Esophagus (tissue), 2 donors: ENCODE data around the gene DAPP1. TPM values are rescaled to one million over a fixed set of nuclear protein-coding genes. Genes with fewer than 3 reads are reported as not detected.
A peak's percentile ranks its signal among the peaks of the same experiment; 100 is the strongest.

Experiments
- H3K27ac ChIP-seq, 2 donors: one replicate each; pipeline ENCODE4 v1.5.1; 2013; ENCODE audit warnings: low read depth in 2 of 2, mild to moderate bottlenecking in 2 of 2, inconsistent platforms in 1 of 2, low read length in 1 of 2, moderate library complexity in 1 of 2
- H3K27me3 ChIP-seq, 2 donors: one replicate each; pipeline ENCODE4 v1.6.1; 2013; ENCODE audit warnings: low read length in 2 of 2, control low read depth in 1 of 2, mild to moderate bottlenecking in 1 of 2; ENCODE audit not compliant: insufficient read depth in 2 of 2, control insufficient read depth in 1 of 2
- H3K36me3 ChIP-seq, 2 donors: one replicate each; pipeline ENCODE4 v1.6.1; 2013; ENCODE audit warnings: low read length in 1 of 2; ENCODE audit not compliant: control insufficient read depth in 2 of 2, insufficient read depth in 2 of 2
- H3K4me1 ChIP-seq, 2 donors: one replicate each; pipeline ENCODE4 v1.6.1; 2013; ENCODE audit warnings: low read length in 1 of 2; ENCODE audit not compliant: control insufficient read depth in 2 of 2, insufficient read depth in 2 of 2
- H3K4me3 ChIP-seq, 2 donors: one replicate each; pipeline ENCODE4 v1.5.1; 2013; ENCODE audit warnings: low read length in 2 of 2, mild to moderate bottlenecking in 2 of 2, low read depth in 1 of 2, moderate library complexity in 1 of 2
- H3K9me3 ChIP-seq, 2 donors: one replicate each; pipeline ENCODE4 v1.6.1; 2013; ENCODE audit warnings: mild to moderate bottlenecking in 2 of 2, low read depth in 1 of 2, low read length in 1 of 2, moderate library complexity in 1 of 2; ENCODE audit not compliant: control insufficient read depth in 2 of 2, insufficient read depth in 1 of 2
- WGBS, 2 donors: extraction: QIAGEN DNeasy Blood & Tissue Kit; methylation state at CpG; one replicate each; pipeline ENCODE4 v1.1.7; 2013; 5-methylcytosine and 5-hydroxymethylcytosine counted together
- polyA plus RNA-seq, 2 donors: library from polyadenylated mRNA; stranded (reverse); fragments of 200-250 nt; gene quantifications; one replicate each; pipeline ENCODE4 v1.2.3, GENCODE V29; 2013
- donor health status: healthy with polysubstance abuse.
- donor health status: Bipolar disorder and iron deficiency.

Gene DAPP1
- polyA plus RNA-seq, 2 donors = 29.1 to 40.6 TPM

DNA sequence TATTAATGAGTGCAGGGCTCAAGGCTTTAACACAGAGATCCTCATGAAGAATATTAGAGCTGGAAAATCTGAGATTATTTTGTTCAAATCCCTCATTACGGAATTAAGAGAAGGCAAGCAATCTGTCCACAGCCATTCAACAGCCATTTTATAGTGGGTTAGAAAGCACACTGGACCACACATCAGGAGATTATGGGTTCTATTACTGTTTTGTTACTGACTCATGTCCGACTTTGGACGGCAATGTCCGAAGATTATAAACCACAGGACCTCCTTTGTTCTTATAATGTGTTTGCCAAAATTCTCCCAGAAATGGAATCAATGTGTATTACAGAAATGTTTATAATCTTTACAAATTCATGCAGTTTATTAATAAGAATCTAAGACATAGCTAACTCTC is 69.5 kb downstream of the DAPP1 start:
- 79 to 90% methylated on average over 4 of the region's 4 CpGs for WGBS, 2 donors
- no peaks in the 10 kb centered on the region for H3K36me3 ChIP-seq
- H3K27ac ChIP-seq = no peak overlapping the region
- H3K27me3 ChIP-seq = no peaks in the 10 kb centered on the region
- no peak overlapping the region for H3K4me3 ChIP-seq
- no peaks in the 10 kb centered on the region for H3K9me3 ChIP-seq
- no peaks in the 10 kb centered on the region for H3K4me1 ChIP-seq

DNA sequence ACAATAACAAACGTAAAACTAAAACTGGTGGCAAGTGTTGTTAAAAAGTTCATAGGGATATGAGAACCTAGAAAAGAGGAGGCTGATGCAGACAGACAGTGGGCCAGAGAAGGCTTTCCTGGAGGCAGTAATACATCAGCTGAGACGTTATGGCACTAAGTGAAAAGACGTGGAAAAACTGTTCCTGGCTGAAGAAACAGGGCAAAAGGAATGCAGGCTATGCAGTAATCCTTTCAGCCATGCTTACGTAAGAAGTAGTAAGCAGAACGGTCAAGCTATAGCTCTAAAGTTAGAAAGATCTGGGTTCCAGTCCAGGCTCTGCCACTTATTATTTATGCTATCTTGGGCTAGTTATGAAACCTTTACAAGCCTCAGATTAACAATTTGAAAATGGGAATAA is 71.2 kb downstream of the DAPP1 start:
- no peak overlapping the region for H3K4me3 ChIP-seq
- WGBS, 2 donors = 61 to 70% methylated on average over 5 of the region's 5 CpGs
- no peak overlapping the region for H3K27ac ChIP-seq
- no peaks in the 10 kb centered on the region for H3K27me3 ChIP-seq
- H3K4me1 ChIP-seq = no peaks in the 10 kb centered on the region
- no peaks in the 10 kb centered on the region for H3K36me3 ChIP-seq
- H3K9me3 ChIP-seq = no peaks in the 10 kb centered on the region

DNA sequence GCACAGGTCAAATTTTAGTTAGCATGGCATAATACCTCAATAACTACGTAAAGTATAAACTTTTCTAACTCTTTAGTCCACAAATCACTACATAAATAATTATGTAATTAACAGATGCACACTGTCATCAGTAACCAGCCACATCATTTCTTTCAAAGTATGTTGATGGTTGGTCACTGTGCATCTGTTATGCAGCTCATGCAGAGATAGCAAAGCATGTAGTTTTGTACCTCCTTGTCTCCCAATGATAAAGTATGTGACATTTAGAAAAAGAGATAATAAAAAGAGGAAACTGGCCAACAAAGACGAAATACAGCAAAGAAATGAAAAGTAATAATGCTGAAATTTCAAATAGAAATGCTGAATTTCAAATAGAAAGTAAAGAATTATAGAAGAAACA is 74.7 kb downstream of the DAPP1 start:
- no peaks in the 10 kb centered on the region for H3K27me3 ChIP-seq
- WGBS, 2 donors = 77 to 81% methylated on average over 2 of the region's 2 CpGs
- H3K27ac ChIP-seq = no peak overlapping the region
- H3K4me3 ChIP-seq = no peak overlapping the region
- no peaks in the 10 kb centered on the region for H3K36me3 ChIP-seq
- no peaks in the 10 kb centered on the region for H3K4me1 ChIP-seq
- no peaks in the 10 kb centered on the region for H3K9me3 ChIP-seq

DNA sequence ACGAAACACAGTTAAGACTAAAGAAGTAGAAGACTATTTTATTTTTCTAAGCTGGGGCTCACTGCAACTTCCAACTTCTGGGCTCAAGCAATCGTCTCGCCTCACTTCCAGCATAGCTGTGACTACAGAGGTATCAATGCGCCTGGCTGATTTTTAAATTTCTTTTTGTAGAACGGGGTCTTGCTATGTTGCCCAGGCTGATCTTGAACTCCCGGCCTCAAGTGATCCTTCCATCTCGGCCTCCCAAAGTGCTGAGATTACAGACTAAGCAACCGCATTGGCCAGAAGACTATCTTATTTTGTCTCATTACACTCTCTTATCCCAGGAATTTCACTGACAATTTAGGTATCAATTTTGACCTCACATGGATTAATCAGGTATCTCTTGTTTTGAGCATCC is 76.4 kb downstream of the DAPP1 start:
- Histone ChIP-seq H3K27ac (no peak overlapping the region), H3K27me3 (no peaks in the 10 kb centered on the region), H3K4me1 (no peaks in the 10 kb centered on the region), H3K36me3 (no peaks in the 10 kb centered on the region), H3K9me3 (no peaks in the 10 kb centered on the region), H3K4me3 (peak overlapping the region in 1 of 2 donors; percentile 97)
- WGBS, 2 donors = 96% methylated on average over 8 of the region's 8 CpGs

DNA sequence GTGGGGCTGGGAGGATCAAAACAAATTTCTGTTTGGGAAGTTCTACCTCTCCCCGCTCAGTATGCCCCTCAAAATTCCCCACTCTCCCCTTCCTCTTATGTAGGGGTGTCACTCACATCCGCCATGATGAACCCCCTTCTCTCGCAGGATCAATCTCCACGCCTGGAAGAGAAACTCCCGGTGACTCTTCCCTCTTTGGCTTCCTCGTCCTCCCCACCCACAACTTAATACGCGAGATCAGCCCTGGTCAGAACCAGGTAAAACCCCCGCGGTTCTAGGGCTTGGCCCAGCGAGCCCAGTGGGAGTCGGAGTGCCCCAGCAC is 77.2 kb downstream of the DAPP1 start:
- H3K27me3 ChIP-seq = no peaks in the 10 kb centered on the region
- peak overlapping the region; percentile 92 to 96 for H3K27ac ChIP-seq
- WGBS, 2 donors = 1 to 2% methylated on average over 12 of the region's 12 CpGs
- H3K9me3 ChIP-seq = no peaks in the 10 kb centered on the region
- no peaks in the 10 kb centered on the region for H3K36me3 ChIP-seq
- no peaks in the 10 kb centered on the region for H3K4me1 ChIP-seq
- H3K4me3 ChIP-seq = peak overlapping the region; percentile 83 to 97

DNA sequence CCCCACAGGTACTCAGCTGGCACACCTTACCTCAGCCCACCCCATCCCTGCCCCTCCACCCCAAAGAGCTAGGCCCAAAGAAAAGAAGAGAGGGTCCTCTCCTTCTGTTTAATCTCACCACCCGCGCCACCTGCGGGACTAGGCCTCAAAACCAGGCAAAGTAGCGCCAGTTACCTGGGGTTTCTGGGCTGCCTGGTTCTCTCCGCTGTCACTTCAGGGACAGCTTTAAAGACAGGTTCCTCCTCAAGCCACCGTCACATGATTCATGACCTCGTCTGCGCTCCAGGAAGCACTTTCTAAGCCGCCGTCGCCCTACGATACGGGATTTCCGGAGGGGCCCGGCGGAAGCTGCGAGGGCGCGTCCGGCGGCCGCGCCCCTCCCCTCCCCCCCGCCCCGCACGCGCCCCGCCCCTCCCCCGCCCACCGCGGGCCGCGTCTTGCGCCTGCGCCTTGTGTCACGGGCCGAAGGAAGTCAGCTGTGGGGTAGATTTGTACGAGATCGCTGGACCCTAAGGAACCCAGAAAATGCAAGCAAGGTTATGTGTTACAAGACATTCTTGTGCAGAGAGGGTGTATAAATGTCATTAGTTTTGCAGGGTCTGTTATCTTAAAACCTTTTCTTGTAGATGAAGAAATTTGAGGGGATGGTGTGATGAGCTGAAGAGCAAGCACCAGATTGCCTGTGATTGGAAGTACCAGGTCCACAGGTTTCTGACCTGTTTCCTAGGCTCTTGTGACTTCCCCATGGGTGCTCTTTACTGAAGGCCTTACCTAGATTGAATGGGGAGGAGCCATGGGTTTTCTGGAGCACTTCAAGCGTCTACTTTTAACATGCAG is 77.8 kb downstream of the DAPP1 start, which contains the start of gene LAMTOR3:
TSS of gene LAMTOR3 (minus strand) at position 267 of the 837 bp plus-strand sequence. CDS start 464 bp downstream, outside the sequence.
- WGBS, 2 donors = 3% methylated on average over 32 to 39 of the region's 40 CpGs
- Histone ChIP-seq H3K4me3 (peak within 1 kb of the TSS; percentile 83 to 97), H3K27me3 (no peaks in the 10 kb centered on the region), H3K36me3 (no peaks in the 10 kb centered on the region), H3K9me3 (no peaks in the 10 kb centered on the region), H3K27ac (peak within 1 kb of the TSS; percentile 92 to 96), H3K4me1 (no peaks in the 10 kb centered on the region)

DNA sequence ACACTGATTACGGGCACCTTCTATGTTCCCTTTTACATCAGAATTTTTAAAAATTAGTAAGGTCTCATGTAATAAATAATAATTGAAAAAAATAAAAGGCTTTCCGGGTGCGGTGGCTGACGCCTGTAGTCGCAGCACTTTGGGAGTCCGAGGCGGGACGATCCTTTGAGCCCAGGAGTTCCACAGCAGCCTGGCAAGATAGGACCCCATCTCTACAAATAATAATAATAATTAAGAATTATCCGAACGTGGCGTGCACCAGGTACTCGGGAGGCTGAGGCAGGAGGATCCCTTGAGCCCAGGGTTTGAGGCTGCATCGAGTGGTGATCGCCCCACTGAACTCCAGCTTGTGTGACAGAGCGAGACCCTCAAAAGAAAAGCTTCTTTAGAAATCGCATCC is 78.4 kb downstream of the DAPP1 start:
- Histone ChIP-seq H3K36me3 (no peaks in the 10 kb centered on the region), H3K4me3 (peak overlapping the region in 1 of 2 donors; percentile 97), H3K27me3 (no peaks in the 10 kb centered on the region), H3K9me3 (no peaks in the 10 kb centered on the region), H3K27ac (peak overlapping the region in 1 of 2 donors; percentile 67), H3K4me1 (no peaks in the 10 kb centered on the region)
- 92 to 96% methylated on average over 16 of the region's 16 CpGs for WGBS, 2 donors

DNA sequence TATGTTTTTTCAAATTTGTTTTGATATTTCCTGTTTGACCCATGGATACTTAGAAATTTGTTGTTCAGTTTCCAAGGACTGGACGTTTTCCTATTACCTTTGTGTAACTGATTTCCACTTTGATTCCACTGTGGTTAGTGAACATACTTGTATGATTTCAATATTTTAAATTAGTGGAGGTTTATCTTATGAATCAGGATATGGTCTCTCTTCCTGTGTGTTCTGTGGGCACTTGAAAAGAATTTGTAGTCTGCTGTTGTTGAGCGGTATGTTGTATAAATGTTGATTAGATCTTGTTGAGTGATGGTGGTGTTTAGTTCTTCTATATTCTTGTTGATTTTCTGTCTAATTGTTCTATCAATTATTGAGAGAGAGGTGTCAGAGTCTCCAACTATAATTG is 98.8 kb downstream of the DAPP1 start:
- no peaks in the 10 kb centered on the region for H3K4me1 ChIP-seq
- WGBS, 2 donors = 83 to 91% methylated on average over 2 of the region's 2 CpGs
- H3K36me3 ChIP-seq = peaks cover 0 to 7% of the 10 kb centered on the region in 2 donors
- no peak overlapping the region for H3K4me3 ChIP-seq
- H3K27me3 ChIP-seq = no peaks in the 10 kb centered on the region
- no peak overlapping the region for H3K27ac ChIP-seq
- H3K9me3 ChIP-seq = no peaks in the 10 kb centered on the region

DNA sequence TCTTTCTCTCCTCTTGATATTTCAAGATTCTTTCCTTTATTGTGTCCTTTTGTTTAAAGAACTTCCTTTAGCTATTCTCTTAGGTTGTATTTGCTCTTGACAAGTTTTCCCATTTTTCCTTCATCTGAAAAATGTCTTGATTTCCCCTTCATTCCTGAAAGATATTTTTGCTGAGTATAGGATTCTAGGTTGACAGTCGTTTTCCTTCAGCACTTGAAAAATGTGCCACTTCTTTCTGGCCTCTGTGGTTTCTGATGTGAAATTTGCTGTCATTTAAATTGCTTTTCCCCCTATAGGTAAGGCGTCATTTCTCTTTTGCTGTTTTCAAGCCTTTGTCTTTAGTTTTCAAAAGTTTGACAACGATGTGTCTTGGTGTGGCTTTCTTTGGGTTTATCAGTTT is 100.9 kb downstream of the DAPP1 start:
- Histone ChIP-seq H3K9me3 (no peaks in the 10 kb centered on the region), H3K4me1 (no peaks in the 10 kb centered on the region), H3K27ac (no peak overlapping the region), H3K36me3 (peaks cover 0 to 7% of the 10 kb centered on the region in 2 donors), H3K27me3 (no peaks in the 10 kb centered on the region), H3K4me3 (no peak overlapping the region)
- WGBS, 2 donors = 95 to 96% methylated on average over 3 of the region's 3 CpGs

DNA sequence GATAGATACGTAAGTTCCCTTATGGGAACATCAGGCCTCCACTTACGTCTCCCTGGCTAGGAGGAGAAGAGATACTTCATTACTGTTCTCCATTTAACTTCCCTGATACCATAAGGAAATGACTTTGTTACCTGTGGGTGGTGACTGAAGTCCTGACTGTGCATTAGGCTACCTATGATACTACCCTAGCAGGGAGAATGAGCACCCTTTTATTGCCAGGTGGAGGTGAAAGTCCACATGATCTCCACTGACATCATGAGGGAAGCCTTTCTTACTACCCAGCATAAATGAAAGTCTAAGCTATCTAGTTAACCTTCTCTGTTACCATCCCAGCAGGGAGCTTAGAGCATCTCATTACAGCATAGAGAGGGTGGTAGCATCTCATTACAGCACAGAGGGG is 102.0 kb downstream of the DAPP1 start:
- Histone ChIP-seq H3K27me3 (no peaks in the 10 kb centered on the region), H3K4me3 (no peak overlapping the region), H3K9me3 (no peaks in the 10 kb centered on the region), H3K27ac (no peak overlapping the region), H3K4me1 (no peaks in the 10 kb centered on the region), H3K36me3 (peaks cover 0 to 7% of the 10 kb centered on the region in 2 donors)
- 96 to 98% methylated on average over 2 of the region's 2 CpGs for WGBS, 2 donors
